Nephron progenitor cell (in vitro differentiated cells): ENCODE results near the gene CDYL.

Source experiments
- DNase-seq: peaks from one replicate; pipeline ENCODE4 v3.0.0; 2021
- H3K27ac Mint-ChIP-seq: 2 replicates; pipeline ENCODE4 v1.8.0; 2021; ENCODE audit warnings: mild to moderate bottlenecking, moderate library complexity, mixed read lengths
- H3K27me3 Mint-ChIP-seq: 2 replicates; pipeline ENCODE4 v1.8.0; 2021; ENCODE audit warnings: mild to moderate bottlenecking, low read depth, mixed read lengths; ENCODE audit not compliant: poor library complexity
- H3K36me3 Mint-ChIP-seq: 2 replicates; pipeline ENCODE4 v1.8.0; 2021; ENCODE audit warnings: low read depth, mixed read lengths
- H3K4me1 Mint-ChIP-seq: 2 replicates; pipeline ENCODE4 v1.8.0; 2021; ENCODE audit warnings: mixed read lengths
- H3K4me3 Mint-ChIP-seq: 2 replicates; pipeline ENCODE4 v1.8.0; 2021; ENCODE audit warnings: mild to moderate bottlenecking, moderate library complexity, mixed read lengths
- H3K9me3 Mint-ChIP-seq: 2 replicates; pipeline ENCODE4 v1.8.0; 2021; ENCODE audit warnings: mild to moderate bottlenecking, moderate library complexity, mixed read lengths
- CTCF ChIP-seq: fragments of 200-600 bp; sonication (generic); IDR thresholded peaks from 2 replicates; pipeline ENCODE4 v1.5.0; 2021; ENCODE audit warnings: antibody characterized with exemption

The CDYL gene

DNA sequence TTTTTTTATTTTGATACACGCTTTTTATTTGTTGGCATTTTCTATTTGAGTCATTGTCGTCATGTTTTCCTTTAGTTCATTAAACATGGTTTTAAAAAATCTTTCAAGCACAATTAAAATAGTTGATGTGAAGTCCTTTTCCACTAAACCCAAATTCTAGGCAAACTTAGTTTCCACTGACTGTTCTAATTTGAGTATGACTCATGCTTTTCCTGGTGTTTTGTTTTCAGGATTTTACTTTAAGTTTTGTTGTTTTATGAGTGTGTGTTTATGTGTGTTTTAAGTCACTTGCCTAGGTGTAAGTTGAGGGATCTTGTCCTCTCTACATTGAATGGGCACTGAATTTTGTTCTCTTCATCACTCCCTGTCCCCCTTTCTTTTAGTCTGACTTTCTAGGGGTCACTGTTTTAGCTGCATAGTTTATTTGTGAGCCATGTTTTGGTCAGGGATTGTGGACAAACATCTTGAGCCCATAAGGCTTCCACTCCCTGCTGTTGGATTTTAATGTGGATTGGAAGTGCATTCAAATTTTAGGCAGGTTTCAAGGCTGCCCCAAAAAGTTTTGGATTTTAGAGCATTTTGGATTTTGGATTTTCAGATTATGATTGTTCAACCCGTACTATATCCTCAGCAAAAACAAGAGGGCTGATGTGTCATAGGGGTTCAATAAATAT is 94.8 kb downstream of the CDYL start:
- TF ChIP-seq CTCF: no peak
- Mint-ChIP-seq H3K27ac (peak overlapping the region; percentile 64), H3K27me3 (no peaks in the 10 kb centered on the region), H3K36me3 (peaks cover 49% of the 10 kb centered on the region), H3K4me3 (no peak overlapping the region), H3K4me1 (peaks cover 25% of the 10 kb centered on the region), H3K9me3 (peaks cover 49% of the 10 kb centered on the region)
- DNase-seq: no peak

- DNase-seq: no peak
- Mint-ChIP-seq H3K4me3 (no peak overlapping the region), H3K27ac (peak overlapping the region; percentile 92), H3K4me1 (peaks cover 33% of the 10 kb centered on the region), H3K9me3 (peaks cover 41% of the 10 kb centered on the region), H3K27me3 (no peaks in the 10 kb centered on the region), H3K36me3 (peaks cover 41% of the 10 kb centered on the region)
- TF ChIP-seq CTCF: no peak
Observed at GRCh38 chr6:4871825-4872224, 95.6 kb downstream of the CDYL start.

DNA sequence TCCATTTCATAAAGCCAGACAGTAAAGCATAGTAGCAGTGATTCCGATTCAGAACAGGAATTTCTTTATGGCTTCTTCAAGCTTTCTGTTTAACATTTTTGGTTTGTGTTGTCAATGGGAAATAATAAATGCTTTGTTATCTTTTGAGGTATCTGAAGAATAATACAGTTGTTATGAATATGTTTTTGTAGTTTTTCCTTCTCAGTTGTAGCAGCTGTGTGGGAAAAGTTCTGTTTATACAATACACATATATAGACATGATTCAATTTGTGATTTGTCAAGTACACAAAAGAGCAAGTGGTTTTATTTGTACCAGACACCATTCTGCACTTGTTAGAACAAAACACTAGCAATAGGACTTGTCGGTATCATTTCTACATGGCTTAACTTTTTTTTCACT is 96.6 kb downstream of the CDYL start:
- H3K9me3 Mint-ChIP-seq: peaks cover 30% of the 10 kb centered on the region
- no peak for DNase-seq
- no peaks in the 10 kb centered on the region for H3K27me3 Mint-ChIP-seq
- no peak overlapping the region for H3K27ac Mint-ChIP-seq
- no peak overlapping the region for H3K4me3 Mint-ChIP-seq
- TF ChIP-seq CTCF: no peak
- peaks cover 31% of the 10 kb centered on the region for H3K36me3 Mint-ChIP-seq
- peaks cover 33% of the 10 kb centered on the region for H3K4me1 Mint-ChIP-seq

GRCh38 chr6:4873928-4874327 is 97.7 kb downstream of the CDYL start:
- no peak overlapping the region for H3K4me3 Mint-ChIP-seq
- H3K27ac Mint-ChIP-seq: peak overlapping the region; percentile 10
- no peak for TF ChIP-seq CTCF
- peaks cover 23% of the 10 kb centered on the region for H3K9me3 Mint-ChIP-seq
- no peak for DNase-seq
- no peaks in the 10 kb centered on the region for H3K27me3 Mint-ChIP-seq
- peaks cover 33% of the 10 kb centered on the region for H3K4me1 Mint-ChIP-seq
- peaks cover 20% of the 10 kb centered on the region for H3K36me3 Mint-ChIP-seq

DNA sequence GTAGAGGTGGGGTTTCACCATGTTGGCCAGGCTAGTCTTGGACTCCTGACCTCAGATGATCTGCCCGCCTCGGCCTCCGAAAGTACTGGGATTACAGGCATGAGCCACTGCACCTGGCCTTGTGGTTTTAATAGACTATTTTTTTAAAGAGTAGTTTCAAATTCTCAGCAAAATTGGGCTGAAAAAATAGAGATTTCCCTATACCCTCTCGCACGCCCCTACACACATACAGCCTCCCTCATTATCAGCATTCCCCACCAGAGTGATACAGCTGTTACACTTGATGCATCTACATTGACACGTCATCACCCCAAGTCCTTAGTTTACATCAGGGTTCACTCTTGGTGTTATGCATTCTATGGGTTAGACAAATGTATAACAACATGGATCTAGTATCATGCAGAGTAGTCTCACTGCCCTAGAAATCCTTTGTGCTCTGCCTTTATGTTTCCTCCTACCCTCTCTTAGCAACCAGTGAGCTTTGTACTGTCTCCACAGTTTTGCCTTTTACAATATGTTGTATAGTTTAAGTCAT is 103.6 kb downstream of the CDYL start:
- H3K4me1 Mint-ChIP-seq: peaks cover 28% of the 10 kb centered on the region
- no peak for DNase-seq
- no peak overlapping the region for H3K27ac Mint-ChIP-seq
- no peak overlapping the region for H3K4me3 Mint-ChIP-seq
- H3K27me3 Mint-ChIP-seq: no peaks in the 10 kb centered on the region
- H3K9me3 Mint-ChIP-seq: peaks cover 6% of the 10 kb centered on the region
- no peaks in the 10 kb centered on the region for H3K36me3 Mint-ChIP-seq
- TF ChIP-seq CTCF: no peak

DNA sequence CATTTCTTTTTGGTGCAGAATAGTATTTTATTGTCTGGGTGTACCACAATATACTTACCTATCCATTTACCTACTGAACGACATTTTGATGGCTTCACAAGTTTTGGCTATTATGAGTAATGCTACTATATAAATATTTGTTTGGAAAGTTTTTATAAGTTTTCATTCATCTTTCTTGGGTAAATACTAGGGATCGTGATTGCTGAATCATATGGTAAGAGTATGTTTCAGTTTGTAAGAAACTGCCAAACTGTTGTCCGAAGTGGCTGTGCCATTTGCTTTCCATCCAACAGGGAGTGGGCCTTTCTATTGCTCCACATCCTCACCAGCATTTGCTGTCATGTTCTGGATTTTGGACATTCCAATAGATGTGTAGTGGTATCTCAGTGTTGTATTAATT is 104.2 kb downstream of the CDYL start:
- DNase-seq: no peak
- H3K9me3 Mint-ChIP-seq: peaks cover 6% of the 10 kb centered on the region
- peaks cover 25% of the 10 kb centered on the region for H3K4me1 Mint-ChIP-seq
- no peak for TF ChIP-seq CTCF
- H3K27ac Mint-ChIP-seq: no peak overlapping the region
- no peak overlapping the region for H3K4me3 Mint-ChIP-seq
- H3K27me3 Mint-ChIP-seq: no peaks in the 10 kb centered on the region
- no peaks in the 10 kb centered on the region for H3K36me3 Mint-ChIP-seq
